ENCODE data around the gene IGF2BP1. TPM values are rescaled to one million over a fixed set of nuclear protein-coding genes. Genes with fewer than 3 reads are reported as not detected.

The IGF2BP1 gene
- total RNA-seq, 1 donor from 2014 or later = 260 TPM

GRCh38 chr17:49104511-49105074 lies 107.4 kb downstream of the IGF2BP1 start:
- H3K36me3 Mint-ChIP-seq (ENCODE audit: unreplicated experiment) = no peaks in the 10 kb centered on the region
- no peak overlapping the region for H3K4me3 Mint-ChIP-seq (ENCODE audit: unreplicated experiment)
- TF ChIP-seq, protein P1, sequence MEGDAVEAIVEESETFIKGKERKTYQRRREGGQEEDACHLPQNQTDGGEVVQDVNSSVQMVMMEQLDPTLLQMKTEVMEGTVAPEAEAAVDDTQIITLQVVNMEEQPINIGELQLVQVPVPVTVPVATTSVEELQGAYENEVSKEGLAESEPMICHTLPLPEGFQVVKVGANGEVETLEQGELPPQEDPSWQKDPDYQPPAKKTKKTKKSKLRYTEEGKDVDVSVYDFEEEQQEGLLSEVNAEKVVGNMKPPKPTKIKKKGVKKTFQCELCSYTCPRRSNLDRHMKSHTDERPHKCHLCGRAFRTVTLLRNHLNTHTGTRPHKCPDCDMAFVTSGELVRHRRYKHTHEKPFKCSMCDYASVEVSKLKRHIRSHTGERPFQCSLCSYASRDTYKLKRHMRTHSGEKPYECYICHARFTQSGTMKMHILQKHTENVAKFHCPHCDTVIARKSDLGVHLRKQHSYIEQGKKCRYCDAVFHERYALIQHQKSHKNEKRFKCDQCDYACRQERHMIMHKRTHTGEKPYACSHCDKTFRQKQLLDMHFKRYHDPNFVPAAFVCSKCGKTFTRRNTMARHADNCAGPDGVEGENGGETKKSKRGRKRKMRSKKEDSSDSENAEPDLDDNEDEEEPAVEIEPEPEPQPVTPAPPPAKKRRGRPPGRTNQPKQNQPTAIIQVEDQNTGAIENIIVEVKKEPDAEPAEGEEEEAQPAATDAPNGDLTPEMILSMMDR (IDR thresholded peaks at IDR 0.05; ENCODE audit: partially characterized antibody, unreplicated experiment) = no peak
- no peak overlapping the region for H3K27ac Mint-ChIP-seq (ENCODE audit: unreplicated experiment)
- H3K27me3 Mint-ChIP-seq (ENCODE audit: unreplicated experiment) = no peaks in the 10 kb centered on the region
- H3K4me1 Mint-ChIP-seq (ENCODE audit: low read depth, unreplicated experiment) = no peaks in the 10 kb centered on the region
- DNase-seq = no peak
- no peaks in the 10 kb centered on the region for H3K9me3 Mint-ChIP-seq (ENCODE audit: unreplicated experiment)

Other genes starting within 250 kb of the IGF2BP1 start
- 35.4 TPM for gene TTLL6, start 180.2 kb upstream of the IGF2BP1 start, total RNA-seq (ENCODE audit: unreplicated experiment)
- gene CALCOCO2, start 166.3 kb upstream of the IGF2BP1 start, total RNA-seq (ENCODE audit: unreplicated experiment) = 142 TPM
- 61.0 TPM for gene ATP5MC1, start 104.6 kb upstream of the IGF2BP1 start, total RNA-seq (ENCODE audit: unreplicated experiment)
- gene UBE2Z, start 89.0 kb upstream of the IGF2BP1 start, total RNA-seq (ENCODE audit: unreplicated experiment) = 76.5 TPM
- 143 TPM for gene SNF8, start 52.5 kb upstream of the IGF2BP1 start, total RNA-seq (ENCODE audit: unreplicated experiment)
- not detected for gene GIP, start 28.8 kb upstream of the IGF2BP1 start, total RNA-seq (ENCODE audit: unreplicated experiment)
- gene B4GALNT2, start 135.4 kb downstream of the IGF2BP1 start, total RNA-seq (ENCODE audit: unreplicated experiment) = 0.98 TPM
- gene GNGT2, start 213.2 kb downstream of the IGF2BP1 start, total RNA-seq (ENCODE audit: unreplicated experiment) = not detected
- gene ABI3, start 213.3 kb downstream of the IGF2BP1 start, total RNA-seq (ENCODE audit: unreplicated experiment) = not detected
- 0.22 TPM for gene PHOSPHO1, start 233.4 kb downstream of the IGF2BP1 start, total RNA-seq (ENCODE audit: unreplicated experiment)